ENCODE measurements around the gene SPG7.
"Not testable (repeated sequence)": the region's sequence is repeated elsewhere in the genome, so short reads cannot be mapped to it uniquely, and the experiment has no call there.

Gene SPG7

DNA sequence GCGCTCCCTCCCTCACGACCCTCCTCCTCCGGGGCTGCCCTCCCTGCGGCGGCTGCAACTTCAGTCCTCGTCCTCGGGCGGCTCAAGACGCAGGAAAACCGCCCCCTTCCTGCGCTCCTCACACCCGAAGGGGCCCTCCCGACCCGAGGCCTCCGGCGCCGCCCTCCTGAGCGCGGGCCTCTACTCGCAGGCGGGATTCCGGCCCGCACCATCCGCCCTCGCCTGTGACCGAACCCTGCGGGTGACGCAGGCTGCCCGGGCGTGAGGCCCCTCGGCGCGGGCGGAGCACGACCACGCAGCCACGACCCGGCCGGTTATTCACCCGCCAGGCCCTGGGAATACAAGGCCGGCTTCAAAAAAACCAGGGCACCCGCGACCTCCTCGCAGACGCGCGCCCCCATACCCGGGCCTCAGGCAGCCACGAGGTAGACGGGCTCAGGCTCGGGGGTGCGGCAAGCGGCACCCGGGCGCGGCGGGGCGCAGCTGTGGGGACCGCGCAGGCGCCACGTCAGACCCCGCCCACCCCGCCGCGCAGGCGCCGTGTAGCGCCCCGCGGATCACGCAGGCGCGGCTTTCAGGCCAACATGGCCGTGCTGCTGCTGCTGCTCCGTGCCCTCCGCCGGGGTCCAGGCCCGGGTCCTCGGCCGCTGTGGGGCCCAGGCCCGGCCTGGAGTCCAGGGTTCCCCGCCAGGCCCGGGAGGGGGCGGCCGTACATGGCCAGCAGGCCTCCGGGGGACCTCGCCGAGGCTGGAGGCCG lies at the start of gene SPG7:
TSS of gene SPG7 (plus strand) at position 570 of the 757 bp plus-strand sequence. CDS start at position 585, 15 bp downstream.
- DNase-seq (ENCODE audit: low read depth in 2 of 2) = peak; percentile 82 to 84

DNA sequence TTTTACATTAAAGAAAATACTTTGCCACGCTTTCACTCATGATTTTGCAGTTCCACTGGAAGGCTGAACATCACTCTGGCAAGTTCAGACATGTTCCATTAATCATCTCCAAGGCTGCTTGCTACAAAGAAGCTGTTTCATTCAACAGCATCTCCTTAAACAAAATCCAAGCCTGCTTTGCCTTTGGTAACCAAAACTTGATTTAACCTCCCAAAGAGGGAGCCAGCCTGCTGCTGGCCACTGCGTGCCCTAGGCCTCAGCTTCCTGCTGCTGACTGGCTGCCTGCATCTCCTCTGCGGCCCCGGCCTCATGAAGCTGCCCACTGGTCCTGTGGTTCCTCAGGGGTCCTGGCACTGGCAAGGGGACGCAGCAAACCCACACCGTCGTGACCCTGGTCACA lies 49.7 kb upstream of the SPG7 start:
- no peak for DNase-seq (ENCODE audit: low read depth in 2 of 2)

DNA sequence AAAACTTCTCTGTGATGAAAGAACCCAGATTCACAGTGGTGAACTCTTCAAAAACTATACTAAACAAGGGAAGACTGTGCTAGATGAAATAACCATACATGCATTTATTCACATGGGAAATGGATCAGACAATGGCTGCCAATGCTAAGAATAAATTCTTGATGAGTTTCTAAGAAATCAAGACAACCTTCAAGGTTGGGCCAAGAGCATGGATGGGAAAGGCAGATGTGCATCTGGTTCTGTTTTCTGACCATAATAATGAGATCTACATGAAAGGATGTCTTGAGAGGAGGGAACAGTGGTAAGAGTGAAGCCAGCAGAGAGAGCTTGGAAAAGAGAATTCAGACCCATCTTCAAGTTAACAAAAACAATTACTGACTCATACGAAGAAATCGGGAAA lies 49.2 kb upstream of the SPG7 start:
- DNase-seq (ENCODE audit: low read depth in 2 of 2) = no peak

DNA sequence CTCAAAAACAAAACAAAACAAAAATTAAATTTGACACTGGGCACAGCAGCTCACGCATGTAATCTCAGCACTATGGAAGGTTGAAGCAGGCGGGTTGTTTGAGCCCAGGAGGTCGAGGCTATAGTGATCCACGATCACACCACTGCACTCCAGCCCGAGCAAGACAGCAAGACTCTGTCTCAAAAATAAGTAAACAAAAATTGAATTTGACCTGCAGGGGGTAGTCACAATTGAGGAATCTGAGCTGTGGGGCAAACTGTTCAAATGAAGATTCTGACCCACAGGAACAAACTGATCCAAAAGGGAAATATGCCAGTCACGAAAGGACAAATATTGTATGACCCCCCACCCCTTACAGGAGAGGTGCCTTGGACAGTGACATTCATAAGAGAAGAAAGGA lies 47.6 kb upstream of the SPG7 start:
- DNase-seq (ENCODE audit: low read depth in 2 of 2) = no peak

DNA sequence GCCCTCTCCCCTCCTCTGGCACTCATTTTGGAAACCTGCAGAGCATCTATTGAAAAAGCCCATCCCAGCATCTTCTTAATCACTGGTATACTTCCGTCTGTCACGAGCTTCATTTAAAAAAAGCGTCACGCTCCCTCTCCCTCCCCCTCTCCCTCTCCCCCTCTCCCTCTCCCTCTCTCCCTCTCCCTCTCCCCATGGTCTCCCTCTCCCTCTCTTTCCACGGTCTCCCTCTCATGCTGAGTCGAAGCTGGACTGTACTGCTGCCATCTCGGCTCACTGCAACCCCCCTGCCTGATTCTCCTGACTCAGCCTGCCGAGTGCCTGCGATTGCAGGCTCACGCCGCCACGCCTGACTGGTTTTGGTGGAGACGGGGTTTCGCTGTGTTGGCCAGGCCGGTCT lies 46.3 kb upstream of the SPG7 start:
- not testable (repeated sequence) for DNase-seq (ENCODE audit: low read depth in 2 of 2)

DNA sequence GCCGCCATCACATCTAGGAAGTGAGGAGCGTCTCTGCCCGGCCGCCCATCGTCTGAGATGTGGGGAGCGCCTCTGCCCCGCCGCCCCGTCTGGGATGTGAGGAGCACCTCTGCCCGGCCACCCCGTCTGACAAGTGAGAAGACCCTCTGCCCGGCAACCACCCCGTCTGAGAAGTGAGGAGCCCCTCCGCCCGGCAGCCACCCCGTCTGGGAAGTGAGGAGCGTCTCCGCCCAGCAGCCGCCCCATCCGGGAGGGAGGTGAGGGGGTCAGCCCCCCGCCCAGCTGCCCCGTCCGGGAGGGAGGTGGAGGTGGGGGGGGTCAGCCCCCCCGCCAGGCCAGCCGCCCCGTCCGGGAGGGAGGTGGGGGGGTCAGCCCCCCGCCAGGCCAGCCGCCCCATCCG lies 45.6 kb upstream of the SPG7 start:
- not testable (repeated sequence) for DNase-seq (ENCODE audit: low read depth in 2 of 2)

DNA sequence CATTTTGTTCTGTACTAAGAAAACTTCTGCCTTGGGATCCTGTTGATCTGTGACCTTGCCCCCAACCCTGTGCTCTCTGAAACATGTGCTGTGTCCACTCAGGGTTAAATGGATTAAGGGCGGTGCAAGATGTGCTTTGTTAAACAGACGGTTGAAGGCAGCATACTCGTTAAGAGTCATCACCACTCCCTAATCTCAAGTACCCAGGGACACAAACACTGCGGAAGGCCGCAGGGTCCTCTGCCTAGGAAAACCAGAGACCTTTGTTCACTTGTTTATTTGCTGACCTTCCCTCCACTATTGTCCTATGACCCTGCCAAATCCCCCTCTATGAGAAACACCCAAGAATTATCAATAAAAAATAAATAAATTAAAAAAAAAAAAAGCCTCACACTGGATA lies 44.9 kb upstream of the SPG7 start:
- DNase-seq (ENCODE audit: low read depth in 2 of 2) = not testable (repeated sequence)

DNA sequence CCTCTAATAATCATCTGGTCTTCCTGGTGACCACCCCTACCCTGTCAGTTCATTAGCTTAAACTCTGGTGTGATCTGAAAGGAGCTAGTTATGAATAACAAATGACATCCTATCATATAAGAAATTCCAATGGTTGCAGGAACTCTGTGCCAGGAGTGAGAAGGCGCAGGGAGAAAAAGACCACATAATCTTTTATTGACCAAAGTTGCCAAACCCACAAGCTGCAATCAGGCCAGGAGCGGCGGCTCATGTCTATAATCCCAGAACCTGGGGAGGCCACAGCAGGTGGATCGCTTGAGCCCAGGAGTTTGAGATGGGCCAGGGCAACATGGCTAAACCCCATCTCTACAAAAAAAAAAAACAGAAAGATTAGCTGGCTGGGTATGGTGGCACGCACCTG lies 41.3 kb upstream of the SPG7 start:
- DNase-seq (ENCODE audit: low read depth in 2 of 2) = no peak

DNA sequence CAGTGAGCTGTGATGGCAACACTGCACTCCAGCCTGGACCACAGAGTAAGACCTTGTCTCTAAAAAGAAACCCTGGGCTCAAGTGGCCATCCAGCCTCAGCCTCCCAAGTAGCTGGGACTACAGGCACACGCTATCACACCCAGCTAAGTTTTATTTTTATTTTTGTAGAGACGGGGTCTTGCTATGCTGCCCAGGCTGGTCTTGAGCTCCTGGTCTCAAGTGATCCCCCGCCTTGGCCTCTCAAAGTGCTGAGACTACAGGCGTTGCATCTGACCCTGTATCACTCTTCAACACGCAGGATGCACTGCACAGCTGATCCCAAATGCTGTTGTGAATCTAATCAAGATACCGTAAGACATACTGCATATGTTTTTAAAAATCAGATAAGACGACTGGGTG lies 40.8 kb upstream of the SPG7 start:
- no peak for DNase-seq (ENCODE audit: low read depth in 2 of 2)

DNA sequence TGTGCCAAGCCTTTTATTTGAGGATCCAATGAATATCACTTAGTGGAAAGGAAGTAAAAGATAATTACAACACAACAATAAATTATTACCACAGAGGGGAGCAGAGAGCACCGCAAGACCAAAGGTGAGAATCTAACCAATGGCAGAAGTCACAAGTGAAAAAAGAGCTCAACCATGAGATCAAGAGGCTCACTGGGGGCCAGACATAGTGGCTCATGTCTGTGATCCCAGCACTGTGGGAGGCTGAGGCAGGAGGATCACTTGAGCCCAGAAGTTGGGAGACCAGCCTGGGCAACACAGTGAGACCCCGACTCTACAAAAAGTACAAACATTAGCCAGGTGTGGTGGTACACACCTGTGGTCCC lies 35.5 kb upstream of the SPG7 start:
- no peak for DNase-seq (ENCODE audit: low read depth in 2 of 2)

DNA sequence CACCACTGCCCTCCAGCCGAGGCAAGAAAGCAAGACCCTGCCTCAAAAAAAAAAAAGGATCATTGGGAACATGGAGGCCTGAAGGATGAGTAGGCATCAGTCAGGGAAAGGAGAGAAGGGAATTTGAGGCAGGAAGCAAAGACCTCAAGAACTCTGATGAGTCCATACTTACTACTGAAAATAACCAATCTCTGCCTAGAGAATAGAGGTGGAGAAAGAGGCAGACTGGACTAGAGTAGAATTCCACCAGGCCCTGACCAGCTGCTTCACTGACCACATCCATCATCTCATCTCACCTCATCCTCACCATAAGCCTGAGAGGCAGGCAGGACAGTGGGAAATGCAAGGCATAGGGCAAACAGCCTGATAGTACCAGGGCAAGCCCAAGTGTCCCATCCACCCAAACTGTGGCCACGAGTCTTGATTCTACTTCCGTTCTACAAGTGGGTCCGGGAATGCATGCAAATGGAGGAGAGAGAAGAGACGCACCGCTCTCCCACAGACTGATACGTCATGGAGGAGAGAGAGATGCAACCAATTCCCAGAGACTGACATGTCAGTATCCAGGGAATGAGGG lies 35.0 kb upstream of the SPG7 start:
- DNase-seq (ENCODE audit: low read depth in 2 of 2) = no peak

DNA sequence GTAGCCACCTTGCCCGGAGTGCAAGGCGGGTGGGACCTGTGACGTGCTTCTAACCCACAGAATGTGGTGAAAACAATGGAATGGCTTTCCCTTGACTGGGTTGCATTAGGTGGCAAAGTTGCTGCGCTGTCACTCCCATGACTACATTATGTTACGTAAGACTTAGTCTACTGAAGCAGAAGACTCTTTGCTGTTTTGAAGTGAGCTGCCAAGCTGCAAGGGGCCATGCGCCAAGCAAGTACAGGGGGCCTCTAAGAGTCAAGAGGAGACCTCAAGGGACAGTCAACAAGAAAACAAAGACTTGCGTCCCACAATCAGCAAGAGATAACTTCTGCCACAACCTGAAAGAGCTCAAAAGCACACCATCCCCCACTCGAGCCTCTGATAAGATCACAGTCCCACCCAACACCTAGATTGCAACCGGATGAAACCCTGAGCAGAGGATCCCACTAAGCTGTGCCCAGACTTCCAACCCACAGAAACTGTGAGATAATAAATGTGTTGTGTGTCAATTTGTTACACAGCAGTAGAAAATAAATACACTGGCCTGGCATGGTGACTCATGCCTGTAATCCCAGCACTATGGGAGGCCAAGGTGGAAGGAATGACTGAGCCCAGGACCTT lies 34.3 kb upstream of the SPG7 start:
- no peak for DNase-seq (ENCODE audit: low read depth in 2 of 2)

DNA sequence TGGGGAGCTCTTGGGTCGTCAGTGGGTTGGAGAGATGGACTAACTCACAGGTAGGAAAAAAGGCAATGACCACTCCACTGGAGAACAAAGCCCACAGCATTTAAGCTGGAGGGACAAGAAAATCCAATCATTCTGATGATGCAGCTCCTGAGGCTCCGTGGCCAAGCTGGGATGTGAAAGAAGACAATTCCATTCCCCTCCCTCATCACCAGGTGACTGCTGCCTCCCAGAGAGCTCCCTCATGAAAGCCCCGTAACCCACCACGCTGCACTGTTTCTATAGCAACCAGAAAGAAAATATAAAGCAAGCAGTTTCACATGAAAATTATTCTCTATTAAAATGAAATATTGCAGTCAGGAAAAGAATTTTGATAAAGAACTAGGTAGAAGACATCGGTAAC lies 33.1 kb upstream of the SPG7 start:
- DNase-seq (ENCODE audit: low read depth in 2 of 2) = no peak

DNA sequence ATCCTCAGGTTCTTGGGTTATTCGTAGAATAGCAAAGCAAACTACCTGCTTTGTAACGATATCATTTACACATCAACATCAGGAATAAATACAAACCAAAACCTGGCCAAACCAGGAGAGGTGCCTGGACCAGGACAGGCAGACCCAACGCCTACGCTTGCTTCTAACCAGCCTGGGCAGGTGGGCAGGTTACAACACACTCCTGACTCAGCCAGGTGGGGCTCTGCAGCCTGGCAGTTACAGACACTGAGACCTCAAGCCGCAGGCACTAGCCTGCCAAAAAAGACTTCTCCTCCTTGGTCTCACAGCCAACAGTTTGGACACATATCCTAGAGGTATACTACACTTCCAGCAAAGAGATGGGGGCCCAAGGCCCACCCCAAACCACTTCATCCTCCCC lies 31.8 kb upstream of the SPG7 start:
- DNase-seq (ENCODE audit: low read depth in 2 of 2) = no peak

DNA sequence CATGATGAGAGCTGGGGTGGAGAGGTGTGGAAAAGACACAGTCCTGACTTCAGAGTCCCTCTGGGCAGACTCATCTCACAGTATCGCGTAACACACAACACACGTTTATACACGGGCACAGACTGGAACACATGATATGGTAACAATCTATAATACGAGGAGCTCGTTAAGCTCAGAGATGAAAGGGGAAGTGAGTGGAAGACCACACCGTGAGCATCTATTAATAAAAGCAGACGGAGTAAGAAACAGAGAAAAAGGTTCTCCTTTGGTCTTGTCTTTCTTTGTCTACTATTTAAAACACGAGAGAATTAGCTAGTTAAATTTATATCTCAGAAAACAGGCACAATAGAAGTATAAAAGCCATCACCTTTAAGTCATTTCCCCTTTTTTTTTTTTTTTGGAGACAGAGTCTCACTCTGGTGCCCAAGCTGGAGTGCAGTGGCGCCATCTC lies 31.4 kb upstream of the SPG7 start:
- DNase-seq (ENCODE audit: low read depth in 2 of 2) = no peak

DNA sequence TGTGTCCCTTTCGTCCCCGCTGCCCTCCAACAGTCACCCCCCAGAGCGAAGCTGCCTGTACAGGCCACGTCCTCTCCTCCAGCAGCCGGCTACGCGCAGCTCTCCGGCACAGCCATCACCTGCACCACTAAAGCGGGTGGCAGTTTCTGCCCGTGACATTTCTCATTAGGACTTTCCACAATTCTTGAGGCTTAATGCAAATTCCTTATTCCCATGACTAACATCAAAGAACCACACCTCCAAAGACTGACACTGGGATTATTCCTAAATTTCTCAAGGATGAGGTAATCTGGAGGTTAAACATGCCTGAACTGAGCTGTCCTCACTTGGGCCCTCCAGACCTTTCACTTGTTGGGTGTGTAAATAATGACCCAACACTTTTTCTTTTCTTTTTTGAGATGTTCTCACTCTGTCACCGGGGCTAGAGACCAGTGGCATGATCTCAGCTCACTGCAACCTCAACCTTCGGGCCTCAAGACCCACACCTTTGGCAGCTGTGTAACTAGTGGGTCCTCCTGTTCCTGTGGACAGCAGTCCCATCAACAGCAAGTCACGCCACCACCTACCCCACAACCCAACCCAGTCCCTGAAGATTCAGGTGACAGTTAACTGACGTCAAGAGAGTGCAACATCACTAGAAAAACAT lies 29.5 kb upstream of the SPG7 start:
- DNase-seq (ENCODE audit: low read depth in 2 of 2) = no peak

DNA sequence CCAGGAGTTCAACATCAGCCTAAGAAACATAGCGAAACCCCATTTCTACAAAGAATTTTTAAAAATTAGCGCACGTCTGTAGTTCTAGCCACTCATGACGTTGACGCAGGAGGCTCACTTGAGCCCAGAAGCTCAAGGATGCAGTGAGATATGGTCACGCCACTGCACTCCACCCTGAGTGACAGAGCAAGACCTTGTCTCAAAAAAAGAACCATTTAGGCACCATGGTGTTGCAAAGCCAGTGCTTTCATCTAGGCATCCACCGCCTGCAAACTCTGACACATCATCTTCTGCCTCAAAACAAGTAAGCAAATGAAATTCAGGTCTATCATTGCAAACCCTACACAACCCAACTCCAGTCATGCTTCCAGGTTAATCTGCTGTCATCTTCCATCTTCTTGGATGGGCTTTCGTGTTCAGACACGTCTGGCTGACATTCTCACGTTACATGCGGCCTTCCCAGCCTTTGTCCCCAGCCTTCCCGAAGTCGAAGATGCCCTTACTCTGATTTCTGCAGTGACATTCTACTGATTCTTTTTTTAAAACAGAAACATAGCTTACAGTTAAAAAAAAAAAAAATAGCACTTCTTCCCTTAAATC lies 26.7 kb upstream of the SPG7 start:
- DNase-seq (ENCODE audit: low read depth in 2 of 2) = no peak

DNA sequence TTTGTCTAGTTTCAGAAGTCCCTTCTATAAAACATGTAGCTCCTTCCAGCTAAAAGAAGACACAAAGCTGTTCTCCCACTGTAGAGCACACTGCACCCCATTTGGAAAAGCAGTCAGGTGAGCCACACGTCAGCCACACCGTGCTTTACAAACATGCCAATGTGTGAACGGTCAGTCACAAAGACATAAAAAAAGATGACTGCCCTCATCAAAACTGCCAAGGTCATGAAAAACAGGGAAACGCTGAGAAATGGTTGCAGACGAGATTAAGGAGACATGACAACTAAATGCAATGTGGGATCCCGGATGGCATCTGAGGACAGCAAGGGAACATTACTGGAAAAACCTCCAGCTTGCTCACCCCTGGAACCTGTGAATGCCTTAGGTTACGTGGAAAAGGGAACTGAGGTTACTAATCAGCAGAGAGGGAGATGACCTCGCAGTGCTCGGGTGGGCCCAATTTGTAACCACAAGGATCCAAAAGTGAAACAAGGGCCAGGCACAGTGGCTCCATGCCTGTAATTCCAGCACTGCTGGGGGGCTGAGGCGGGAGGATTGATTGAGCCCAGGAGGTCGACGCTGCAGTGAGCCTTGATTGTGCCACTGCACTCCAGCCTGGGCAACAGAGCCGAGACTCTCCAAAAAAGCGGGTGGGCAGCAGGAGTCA lies 25.9 kb upstream of the SPG7 start:
- no peak for DNase-seq (ENCODE audit: low read depth in 2 of 2)

DNA sequence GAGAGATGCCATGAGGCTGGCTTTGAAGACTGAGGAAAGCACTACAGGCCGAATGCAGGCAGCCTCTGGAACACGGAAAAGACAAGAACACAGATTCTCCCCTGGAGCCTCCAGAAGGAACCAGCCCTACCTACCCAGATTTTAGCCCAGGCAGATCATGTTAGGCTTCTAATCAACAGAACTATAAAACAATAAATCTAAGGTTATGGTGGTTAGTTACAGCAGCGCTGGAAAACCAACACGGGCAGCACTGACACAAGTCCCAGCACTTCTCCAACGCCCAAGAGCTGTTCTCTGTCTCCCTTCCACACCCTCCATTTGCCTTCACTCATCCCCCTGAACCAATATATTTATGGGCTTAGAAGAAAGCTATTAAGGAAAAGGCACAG lies 25.4 kb upstream of the SPG7 start:
- no peak for DNase-seq (ENCODE audit: low read depth in 2 of 2)

DNA sequence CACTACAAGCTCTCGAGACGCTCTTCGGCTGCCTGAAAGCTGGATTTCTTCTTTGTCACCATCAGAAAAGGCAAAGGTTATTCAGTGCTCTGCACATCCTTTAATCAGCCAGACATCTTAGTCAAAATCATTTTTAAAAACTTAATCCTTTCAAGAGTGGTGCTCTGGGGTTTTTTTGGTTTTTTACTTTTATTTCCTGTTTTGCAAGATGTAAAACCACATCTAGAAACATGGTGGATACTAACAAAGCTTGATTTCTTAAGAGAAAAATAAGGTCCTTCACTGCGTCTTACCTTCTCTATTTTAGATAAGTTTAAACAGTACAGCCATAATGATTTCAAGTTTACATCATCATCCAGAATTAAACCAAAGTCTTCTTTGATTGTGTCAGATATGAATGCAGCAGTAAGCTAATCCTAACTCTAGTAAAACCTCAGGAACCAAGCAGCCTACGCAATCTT lies 24.1 kb upstream of the SPG7 start:
- DNase-seq (ENCODE audit: low read depth in 2 of 2) = no peak

DNA sequence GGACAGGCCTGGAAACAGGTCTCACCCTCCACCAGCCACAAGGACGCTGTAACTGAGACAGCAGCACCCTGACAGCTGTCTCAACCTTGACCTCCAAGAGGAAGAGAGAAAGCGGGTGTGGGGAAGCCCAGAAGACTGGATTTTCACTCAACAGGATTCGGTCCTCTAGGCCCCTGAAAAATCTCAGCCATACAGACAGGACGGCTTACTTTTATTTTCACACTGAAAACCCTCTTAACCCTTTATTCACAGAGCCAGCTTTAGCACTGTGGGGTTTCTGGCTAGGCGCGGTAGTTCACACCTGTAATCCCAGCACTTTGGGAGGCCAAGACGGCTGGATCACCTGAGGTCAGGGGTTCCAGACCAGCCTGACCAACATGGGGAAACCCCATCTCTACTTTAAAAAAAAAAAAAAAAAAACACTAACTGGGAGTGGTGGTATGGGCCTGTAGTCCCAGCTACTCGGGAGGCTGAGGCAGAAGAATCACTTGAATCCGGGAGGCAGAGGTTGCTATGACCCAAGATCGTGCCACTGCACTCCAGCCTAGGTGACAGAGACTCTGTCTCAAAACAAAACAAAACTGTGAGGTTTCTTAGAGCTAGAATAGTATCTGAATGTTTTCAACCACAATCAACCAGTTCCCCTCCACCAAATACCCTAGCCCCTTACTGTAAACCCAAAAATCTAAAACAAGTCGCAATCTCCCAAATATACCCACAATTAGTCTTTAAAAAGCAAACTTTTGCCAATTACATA lies 23.1 kb upstream of the SPG7 start:
- no peak for DNase-seq (ENCODE audit: low read depth in 2 of 2)
